ENCODE results near the gene FBN1.
A peak's percentile ranks its signal among the peaks of the same experiment; 100 is the strongest.

FBN1 gene

DNA sequence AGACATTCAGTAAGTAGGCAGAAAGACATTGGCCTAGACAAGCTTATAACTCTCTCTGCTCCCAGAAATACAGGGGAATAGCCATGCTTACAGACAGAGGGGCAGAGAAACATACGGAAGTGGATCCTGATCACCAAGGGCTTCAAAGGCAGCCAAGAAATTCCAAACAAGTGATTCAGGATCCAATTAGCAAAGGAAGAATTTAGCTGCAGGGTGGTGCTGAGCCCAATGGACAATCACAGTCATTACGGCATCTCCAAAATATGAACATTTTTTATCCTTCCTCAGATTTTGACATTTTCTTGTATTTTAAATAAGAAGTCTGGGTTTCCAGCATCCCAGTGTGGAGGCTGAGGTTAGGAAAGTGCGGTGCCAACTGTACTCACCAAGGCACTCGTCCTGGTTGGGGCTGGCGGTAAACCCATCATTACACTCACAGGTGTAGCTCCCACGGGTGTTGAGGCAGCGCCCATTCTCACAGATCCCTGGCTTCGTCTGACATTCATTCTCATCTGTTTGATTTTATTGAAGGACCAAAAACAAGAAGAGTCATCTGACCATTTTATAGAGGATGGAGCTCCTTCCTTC is 217.5 kb downstream of the FBN1 start:
- Histone ChIP-seq H3K36me3 (no peaks in the 10 kb centered on the region), H3K4me1 (no peaks in the 10 kb centered on the region), H4K20me1 (no peaks in the 10 kb centered on the region), H3K27ac (no peak overlapping the region), H3K4me2 (no peak overlapping the region), H3K27me3 (no peaks in the 10 kb centered on the region), H3K4me3 (no peak overlapping the region), H3K9ac (no peak overlapping the region), H3K9me3 (no peaks in the 10 kb centered on the region)
- no peak for TF ChIP-seq Cebpa-rat (IDR thresholded peaks at IDR 0.05)

DNA sequence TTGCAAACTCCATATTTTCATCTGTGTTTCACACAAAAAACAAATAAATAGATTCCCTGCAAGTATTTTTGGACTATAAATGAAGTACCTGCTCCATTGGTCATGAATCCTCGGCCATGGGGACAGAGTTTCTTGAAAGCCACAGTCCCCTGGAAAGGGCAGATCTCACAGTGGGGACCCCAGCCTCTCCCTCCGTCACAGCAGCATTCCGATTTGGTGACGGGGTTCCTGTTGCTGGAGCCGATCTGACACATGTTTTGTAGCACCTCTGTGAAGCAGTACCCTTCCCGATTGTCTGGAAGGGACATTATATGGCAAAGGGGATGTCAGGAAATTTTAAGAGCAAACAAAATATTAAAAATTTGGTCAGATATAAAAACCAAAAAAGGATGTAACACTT is 218.0 kb downstream of the FBN1 start:
- no peak overlapping the region for H3K9ac ChIP-seq
- H3K4me1 ChIP-seq, result no peaks in the 10 kb centered on the region
- no peaks in the 10 kb centered on the region for H3K36me3 ChIP-seq
- no peak overlapping the region for H3K4me3 ChIP-seq
- no peak overlapping the region for H3K4me2 ChIP-seq
- no peaks in the 10 kb centered on the region for H3K9me3 ChIP-seq
- H3K27ac ChIP-seq, result no peak overlapping the region
- no peak for TF ChIP-seq Cebpa-rat (IDR thresholded peaks at IDR 0.05)
- H3K27me3 ChIP-seq, result no peaks in the 10 kb centered on the region
- H4K20me1 ChIP-seq, result no peaks in the 10 kb centered on the region

DNA sequence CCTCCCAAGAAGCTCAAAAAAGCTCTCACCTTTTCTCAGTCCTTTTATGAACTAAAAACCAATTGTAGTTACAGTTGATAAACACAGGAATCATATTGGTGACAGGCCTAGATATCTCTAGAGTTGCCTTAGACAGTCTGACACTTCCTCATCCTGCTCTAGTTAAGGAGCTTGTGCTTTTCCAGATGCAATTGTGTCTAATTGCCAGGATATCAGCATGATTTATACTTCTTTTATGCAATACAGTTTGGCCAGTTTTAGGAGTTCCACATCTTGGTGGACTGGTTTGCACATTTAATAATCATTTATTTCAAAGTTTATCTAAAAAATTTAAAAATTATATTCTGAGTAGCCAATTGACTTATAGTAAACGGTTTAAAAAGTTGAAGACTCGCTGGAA is 218.6 kb downstream of the FBN1 start:
- Histone ChIP-seq H3K4me1 (no peaks in the 10 kb centered on the region), H3K36me3 (no peaks in the 10 kb centered on the region), H3K4me2 (no peak overlapping the region), H3K27ac (no peak overlapping the region), H3K27me3 (no peaks in the 10 kb centered on the region), H3K9ac (no peak overlapping the region), H3K4me3 (no peak overlapping the region), H4K20me1 (no peaks in the 10 kb centered on the region), H3K9me3 (no peaks in the 10 kb centered on the region)
- TF ChIP-seq Cebpa-rat (IDR thresholded peaks at IDR 0.05), result no peak

DNA sequence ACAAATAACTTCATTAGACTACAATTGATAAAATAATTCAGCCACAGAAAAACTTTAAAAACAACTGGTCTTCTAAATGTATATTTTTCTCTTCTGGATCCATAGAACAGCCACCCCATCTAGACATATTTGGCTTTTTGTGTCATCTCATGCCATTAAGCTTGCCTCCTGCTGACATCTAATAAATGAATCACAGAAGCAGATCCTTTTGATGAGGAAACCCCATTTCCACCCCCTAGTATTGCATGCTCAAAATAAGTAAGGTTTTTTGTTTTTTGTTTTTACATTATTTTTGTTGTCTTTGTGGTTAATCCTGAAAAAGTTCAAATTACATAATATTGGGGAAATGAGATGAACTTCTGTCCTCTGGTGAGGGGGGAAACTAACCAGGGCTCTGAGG is 219.5 kb downstream of the FBN1 start:
- Histone ChIP-seq H3K27ac (no peak overlapping the region), H3K36me3 (no peaks in the 10 kb centered on the region), H3K9me3 (no peaks in the 10 kb centered on the region), H3K4me1 (peaks cover 5% of the 10 kb centered on the region), H3K4me2 (no peak overlapping the region), H4K20me1 (no peaks in the 10 kb centered on the region), H3K9ac (no peak overlapping the region), H3K4me3 (no peak overlapping the region), H3K27me3 (no peaks in the 10 kb centered on the region)
- TF ChIP-seq Cebpa-rat (IDR thresholded peaks at IDR 0.05), result no peak

DNA sequence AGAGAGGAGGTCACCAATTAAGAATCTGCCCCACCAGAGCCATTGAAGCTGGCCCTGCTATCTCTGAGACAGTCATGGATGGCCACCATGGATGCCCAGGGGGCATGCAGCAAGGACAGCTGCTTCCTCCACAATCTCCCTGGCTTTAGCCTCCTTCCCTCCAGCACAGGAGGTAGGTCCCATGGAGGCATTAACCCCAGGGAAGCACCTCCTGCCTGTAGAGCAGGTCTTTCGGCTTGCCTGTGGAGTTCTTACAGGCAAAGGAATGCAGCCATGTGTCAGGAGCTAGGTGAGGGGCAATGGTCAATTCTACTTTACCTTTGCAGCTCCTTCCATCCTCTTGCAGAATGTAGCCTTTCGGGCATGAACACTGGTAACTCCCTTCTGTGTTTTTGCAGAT is 220.5 kb downstream of the FBN1 start:
- no peaks in the 10 kb centered on the region for H3K9me3 ChIP-seq

DNA sequence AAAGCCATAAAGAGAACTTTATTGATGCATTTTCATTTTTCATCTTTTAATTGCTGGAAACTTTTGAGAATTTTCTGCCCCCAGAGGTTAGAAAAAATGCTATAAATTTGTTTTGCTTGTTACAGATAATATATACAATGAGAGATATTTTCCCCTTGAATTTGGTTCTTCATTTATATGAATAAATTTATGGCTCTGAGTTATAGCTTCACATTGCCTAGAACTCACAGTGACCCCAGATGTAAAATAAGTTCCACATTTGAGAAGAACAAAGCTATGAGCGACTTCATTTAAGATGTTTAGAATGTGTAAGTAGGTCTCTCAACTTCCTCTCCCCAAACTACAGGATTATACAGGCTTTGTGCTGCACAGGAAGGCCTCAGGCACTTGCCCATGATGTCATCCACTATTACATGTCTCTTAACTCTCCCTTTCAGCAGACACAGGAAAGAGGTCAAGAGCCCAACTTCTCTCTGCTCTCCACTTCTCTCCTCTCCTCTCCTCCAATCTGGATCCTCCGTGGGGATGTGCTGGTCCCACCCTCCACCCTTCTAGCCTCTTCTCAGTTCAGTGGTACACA is 221.5 kb downstream of the FBN1 start:
- H3K27me3 ChIP-seq, result no peaks in the 10 kb centered on the region
- no peak overlapping the region for H3K4me2 ChIP-seq
- H3K4me1 ChIP-seq, result peaks cover 11% of the 10 kb centered on the region
- H3K9ac ChIP-seq, result no peak overlapping the region
- no peak overlapping the region for H3K4me3 ChIP-seq
- no peak overlapping the region for H3K27ac ChIP-seq
- H3K9me3 ChIP-seq, result no peaks in the 10 kb centered on the region
- H3K36me3 ChIP-seq, result no peaks in the 10 kb centered on the region
- no peak for TF ChIP-seq Cebpa-rat (IDR thresholded peaks at IDR 0.05)
- no peaks in the 10 kb centered on the region for H4K20me1 ChIP-seq

More for the DNA sequence above, 220.5 kb downstream of the FBN1 start:
- no peak overlapping the region for H3K4me2 ChIP-seq
- no peaks in the 10 kb centered on the region for H3K36me3 ChIP-seq
- no peak overlapping the region for H3K27ac ChIP-seq
- no peak overlapping the region for H3K9ac ChIP-seq
- no peaks in the 10 kb centered on the region for H4K20me1 ChIP-seq
- no peak overlapping the region for H3K4me3 ChIP-seq
- H3K27me3 ChIP-seq, result no peaks in the 10 kb centered on the region
- peaks cover 11% of the 10 kb centered on the region for H3K4me1 ChIP-seq
- TF ChIP-seq Cebpa-rat (IDR thresholded peaks at IDR 0.05), result no peak

DNA sequence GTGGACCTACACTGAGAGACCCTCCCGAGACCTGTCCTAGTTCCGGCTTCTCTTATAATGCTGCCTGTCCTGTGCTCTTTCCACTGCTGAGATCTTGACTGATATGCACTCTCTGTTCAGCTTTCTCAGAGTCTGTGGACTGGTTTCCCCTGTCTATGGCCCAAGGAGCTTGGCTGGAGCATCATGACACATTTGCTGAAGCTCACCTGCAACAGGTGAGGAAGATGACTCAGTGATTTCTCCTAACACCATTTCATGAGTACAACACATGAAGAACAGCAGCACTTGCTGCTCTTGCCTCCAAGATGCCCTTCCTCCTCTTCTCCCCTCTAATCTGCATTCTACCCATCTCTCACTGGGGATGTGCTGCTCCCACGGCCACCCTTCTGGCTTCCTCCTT is 222.2 kb downstream of the FBN1 start:
- no peak for TF ChIP-seq Cebpa-rat (IDR thresholded peaks at IDR 0.05)
- no peaks in the 10 kb centered on the region for H3K9me3 ChIP-seq
- H3K4me3 ChIP-seq, result no peak overlapping the region
- no peaks in the 10 kb centered on the region for H3K27me3 ChIP-seq
- peaks cover 11% of the 10 kb centered on the region for H3K4me1 ChIP-seq
- no peak overlapping the region for H3K9ac ChIP-seq
- H3K4me2 ChIP-seq, result no peak overlapping the region
- H3K36me3 ChIP-seq, result no peaks in the 10 kb centered on the region
- H4K20me1 ChIP-seq, result no peaks in the 10 kb centered on the region
- no peak overlapping the region for H3K27ac ChIP-seq

DNA sequence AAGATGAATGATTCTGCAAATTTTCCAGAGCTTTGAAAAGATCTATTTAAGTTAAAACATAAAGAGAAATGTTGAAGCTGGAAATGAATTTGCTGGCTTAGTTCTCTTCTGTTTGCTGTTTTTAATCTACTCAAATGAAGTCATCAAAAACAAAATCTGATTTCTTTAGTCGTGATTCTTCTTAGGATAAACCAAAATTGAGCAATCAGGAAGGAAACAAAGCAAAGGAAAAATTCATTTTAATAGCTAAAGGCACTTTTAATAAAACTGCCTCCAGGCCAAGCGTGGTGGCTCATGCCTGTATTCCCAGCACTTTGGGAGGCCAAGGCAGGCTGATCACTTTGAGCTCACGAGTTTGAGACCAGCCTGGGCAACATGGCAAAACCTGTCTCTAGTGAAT is 223.1 kb downstream of the FBN1 start:
- Histone ChIP-seq H3K27ac (no peak overlapping the region), H3K9ac (no peak overlapping the region), H3K36me3 (no peaks in the 10 kb centered on the region), H3K4me1 (peaks cover 11% of the 10 kb centered on the region), H3K4me3 (no peak overlapping the region), H3K4me2 (no peak overlapping the region), H3K27me3 (no peaks in the 10 kb centered on the region), H3K9me3 (no peaks in the 10 kb centered on the region), H4K20me1 (no peaks in the 10 kb centered on the region)
- no peak for TF ChIP-seq Cebpa-rat (IDR thresholded peaks at IDR 0.05)

DNA sequence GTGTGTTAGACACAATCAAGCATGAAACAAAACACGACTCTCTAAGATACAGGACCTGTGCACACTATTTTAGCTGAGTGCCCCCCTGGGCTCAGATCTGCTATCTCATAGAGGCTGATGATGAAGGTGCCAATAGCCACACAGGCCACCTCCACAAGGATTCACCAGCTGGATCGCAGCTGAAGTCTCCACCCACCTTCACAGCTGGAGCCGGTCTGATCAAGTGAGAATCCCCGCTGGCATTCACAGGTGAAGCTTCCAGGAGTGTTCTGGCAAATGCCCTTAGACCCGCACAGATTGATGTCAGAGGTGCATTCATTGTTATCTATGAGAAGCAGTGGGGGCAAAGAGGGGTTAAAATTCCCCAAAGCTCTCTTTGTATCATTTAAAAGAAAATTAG is 224.1 kb downstream of the FBN1 start:
- Histone ChIP-seq H3K27me3 (no peaks in the 10 kb centered on the region), H3K4me3 (no peak overlapping the region), H3K9ac (no peak overlapping the region), H4K20me1 (no peaks in the 10 kb centered on the region), H3K4me1 (peaks cover 14% of the 10 kb centered on the region), H3K36me3 (no peaks in the 10 kb centered on the region), H3K9me3 (no peaks in the 10 kb centered on the region), H3K27ac (no peak overlapping the region), H3K4me2 (0 out of 2 replicates have a peak overlapping the region, but pooled peaks have one; percentile 6)
- no peak for TF ChIP-seq Cebpa-rat (IDR thresholded peaks at IDR 0.05)

DNA sequence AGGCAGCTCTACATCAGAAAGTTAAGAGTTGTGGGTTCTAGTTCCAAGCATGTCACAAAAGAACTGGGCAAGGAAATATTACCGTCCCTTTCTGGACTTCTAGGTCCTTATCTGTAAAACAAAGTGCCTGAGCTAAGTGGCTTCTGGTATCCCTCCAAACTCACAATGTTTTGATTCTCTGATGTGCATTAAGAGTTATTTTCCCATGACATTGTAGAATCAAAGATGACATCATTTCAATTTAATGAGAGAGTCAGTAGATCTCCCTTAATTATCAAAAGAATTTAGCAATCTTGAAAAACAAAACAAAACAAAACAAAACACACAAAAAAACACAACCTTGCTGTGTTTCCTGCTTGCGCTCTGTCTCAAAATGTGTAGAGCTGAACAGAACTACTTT is 225.6 kb downstream of the FBN1 start:
- TF ChIP-seq Cebpa-rat (IDR thresholded peaks at IDR 0.05), result no peak
- no peaks in the 10 kb centered on the region for H3K9me3 ChIP-seq
- H3K27me3 ChIP-seq, result no peaks in the 10 kb centered on the region
- H3K4me3 ChIP-seq, result no peak overlapping the region
- no peak overlapping the region for H3K4me2 ChIP-seq
- H3K36me3 ChIP-seq, result no peaks in the 10 kb centered on the region
- H3K9ac ChIP-seq, result no peak overlapping the region
- H3K4me1 ChIP-seq, result peaks cover 28% of the 10 kb centered on the region
- H4K20me1 ChIP-seq, result no peaks in the 10 kb centered on the region
- H3K27ac ChIP-seq, result no peak overlapping the region

DNA sequence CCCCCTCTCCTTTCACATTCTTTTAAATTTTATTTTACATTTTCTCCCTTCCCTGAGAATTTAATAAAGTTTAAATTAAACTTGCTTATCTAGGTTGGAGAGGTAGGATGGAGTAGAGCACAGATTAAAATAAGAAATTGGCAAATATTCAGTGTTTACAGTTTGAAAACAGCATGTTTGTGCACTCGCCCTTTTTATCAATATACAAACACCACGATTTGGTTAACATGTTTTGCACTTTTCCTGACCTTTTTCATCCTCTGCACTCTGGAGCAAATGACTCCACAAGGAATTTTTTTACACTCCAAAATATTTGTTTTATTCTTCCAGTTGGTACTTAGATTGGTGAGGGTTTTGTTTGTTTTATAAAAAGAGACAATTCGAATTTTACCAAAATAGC is 227.2 kb downstream of the FBN1 start:
- Histone ChIP-seq H3K9ac (no peak overlapping the region), H3K4me1 (peaks cover 28% of the 10 kb centered on the region), H3K36me3 (no peaks in the 10 kb centered on the region), H3K4me2 (no peak overlapping the region), H3K27me3 (no peaks in the 10 kb centered on the region), H4K20me1 (no peaks in the 10 kb centered on the region), H3K27ac (no peak overlapping the region), H3K4me3 (no peak overlapping the region), H3K9me3 (no peaks in the 10 kb centered on the region)
- no peak for TF ChIP-seq Cebpa-rat (IDR thresholded peaks at IDR 0.05)

Data from BLaER1 (cell line).